ENCODE data around the gene DLGAP4.
"Not testable (repeated sequence)": the region's sequence is repeated elsewhere in the genome, so short reads cannot be mapped to it uniquely, and the experiment has no call there.

Gene DLGAP4

GRCh38 chr20:36461600-36462439, 155.7 kb downstream of the DLGAP4 start:
- peak; percentile 48 for DNase-seq

- no peak for DNase-seq
Observed at GRCh38 chr20:36462440-36463211, 156.5 kb downstream of the DLGAP4 start.

- no peak for DNase-seq
Observed at GRCh38 chr20:36463212-36464061, 157.3 kb downstream of the DLGAP4 start.

- DNase-seq: peak; percentile 70
Observed at GRCh38 chr20:36465109-36466080, 159.3 kb downstream of the DLGAP4 start.

- peak; percentile 30 for DNase-seq
Observed at GRCh38 chr20:36466089-36466488, 159.9 kb downstream of the DLGAP4 start.

GRCh38 chr20:36467076-36467999, 161.2 kb downstream of the DLGAP4 start:
- peak; percentile 51 for DNase-seq

- DNase-seq: no peak
Observed at GRCh38 chr20:36468149-36469000, 162.2 kb downstream of the DLGAP4 start.

GRCh38 chr20:36469973-36470372, 163.8 kb downstream of the DLGAP4 start:
- no peak for DNase-seq

GRCh38 chr20:36471885-36472636, 165.9 kb downstream of the DLGAP4 start:
- no peak for DNase-seq

- peak; percentile 54 for DNase-seq
Observed at GRCh38 chr20:36472637-36473090, 166.5 kb downstream of the DLGAP4 start.

- DNase-seq: no peak
Observed at GRCh38 chr20:36473164-36473563, 167.0 kb downstream of the DLGAP4 start.

GRCh38 chr20:36474563-36474962, 168.4 kb downstream of the DLGAP4 start:
- DNase-seq: no peak

- DNase-seq: not testable (repeated sequence)
Observed at GRCh38 chr20:36475054-36475453, 168.9 kb downstream of the DLGAP4 start.

GRCh38 chr20:36477475-36477874, 171.3 kb downstream of the DLGAP4 start:
- DNase-seq: no peak

GRCh38 chr20:36478137-36478905, 172.2 kb downstream of the DLGAP4 start:
- DNase-seq: no peak

- DNase-seq: no peak
Observed at GRCh38 chr20:36479938-36480337, 173.8 kb downstream of the DLGAP4 start.

GRCh38 chr20:36480456-36481048, 174.4 kb downstream of the DLGAP4 start:
- DNase-seq: no peak

Data from activated CD4-positive, alpha-beta T cell treated with anti-CD3 and anti-CD28 coated beads for 48 hours (primary cell).